HepG2 (cell line): ENCODE measurements around the gene EFEMP2. TPM values are rescaled to one million over a fixed set of nuclear protein-coding genes. Genes with fewer than 3 reads are reported as not detected.

ENCODE experiments used
- ARID2 ChIP-seq: sonication (generic); formaldehyde crosslinking; IDR thresholded peaks from 2 replicates; pipeline ENCODE4 v1.8.1; 2022; ENCODE audit warnings: mild to moderate bottlenecking, missing genetic modification reagents, borderline replicate concordance
- HDAC6 ChIP-seq: fragments of 200-600 bp; sonication (generic); IDR thresholded peaks from 2 replicates; pipeline ENCODE4 v1.7.0; 2017; ENCODE audit warnings: mild to moderate bottlenecking, antibody characterized with exemption, low read length, low read depth
- HNRNPLL ChIP-seq: fragments of 200-400 bp; formaldehyde crosslinking; IDR thresholded peaks from 2 replicates; pipeline ENCODE4 v1.6.1; 2017; ENCODE audit warnings: mild to moderate bottlenecking, low read depth, low read length; ENCODE audit not compliant: poor library complexity, severe bottlenecking
- POLR2G ChIP-seq: fragments of 200-400 bp; formaldehyde crosslinking; IDR thresholded peaks from 2 replicates; pipeline ENCODE4 v1.6.1; 2018; ENCODE audit warnings: mild to moderate bottlenecking, low read depth, low read length, moderate library complexity
- RARA ChIP-seq: IDR thresholded peaks from 2 replicates; pipeline ENCODE4 v1.6.1; 2016; ENCODE audit warnings: missing genetic modification reagents, missing compliant biosample characterization
- RERE ChIP-seq: IDR thresholded peaks from 2 replicates; pipeline ENCODE4 v1.6.1; 2016; ENCODE audit warnings: low read depth, missing genetic modification reagents, missing compliant biosample characterization
- REXO4 ChIP-seq: sonication (generic); formaldehyde crosslinking; IDR thresholded peaks from 2 replicates; pipeline ENCODE4 v1.8.0; 2022; ENCODE audit warnings: missing genetic modification reagents, mild to moderate bottlenecking, borderline replicate concordance
- SETDB1 ChIP-seq: sonication (generic); formaldehyde crosslinking; IDR thresholded peaks from 2 replicates; pipeline ENCODE4 v1.5.1; 2020; ENCODE audit warnings: missing genetic modification reagents, mild to moderate bottlenecking, borderline replicate concordance
- SOX6 ChIP-seq, 2 experiments: fragments of 450-650 bp in 1 of 2; sonication (generic) in 1 of 2; formaldehyde crosslinking in 1 of 2; IDR thresholded peaks; 2 replicates each; pipeline versions ENCODE4 v1.4.0 to v1.6.1; 2017 to 2020; ENCODE audit warnings: antibody characterized with exemption in 1 of 2, mild to moderate bottlenecking in 1 of 2, missing genetic modification reagents in 1 of 2
- TAF15 ChIP-seq: fragments of 200-400 bp; formaldehyde crosslinking; IDR thresholded peaks from one replicate; pipeline ENCODE4 v1.6.1; 2018; ENCODE audit warnings: mild to moderate bottlenecking, low read depth, low read length; ENCODE audit not compliant: poor library complexity, severe bottlenecking
- TFDP1 ChIP-seq: IDR thresholded peaks from 2 replicates; pipeline ENCODE4 v1.6.1; 2016; ENCODE audit warnings: missing compliant biosample characterization, missing genetic modification reagents, borderline replicate concordance
- ZBTB46 ChIP-seq: sonication (generic); formaldehyde crosslinking; IDR thresholded peaks from 2 replicates; pipeline ENCODE4 v1.4.0; 2020; ENCODE audit warnings: mild to moderate bottlenecking, missing genetic modification reagents, borderline replicate concordance
- ZNF619 ChIP-seq: sonication (generic); formaldehyde crosslinking; IDR thresholded peaks from 2 replicates; pipeline ENCODE4 v1.4.0; 2020; ENCODE audit warnings: mild to moderate bottlenecking, missing genetic modification reagents
- ZNF746 ChIP-seq: sonication (generic); formaldehyde crosslinking; IDR thresholded peaks from 2 replicates; pipeline ENCODE4 v1.8.0; 2022; ENCODE audit warnings: mild to moderate bottlenecking, missing genetic modification reagents
- ZNF790 ChIP-seq: sonication (generic); formaldehyde crosslinking; IDR thresholded peaks from 2 replicates; pipeline ENCODE4 v1.8.0; 2022; ENCODE audit warnings: missing genetic modification reagents, mild to moderate bottlenecking, borderline replicate concordance
- ZSCAN22 ChIP-seq: sonication (generic); formaldehyde crosslinking; IDR thresholded peaks from 2 replicates; pipeline ENCODE4 v1.4.0; 2020; ENCODE audit warnings: mild to moderate bottlenecking, missing genetic modification reagents
- polyA plus RNA-seq, 8 experiments: library from polyadenylated mRNA; depleted of rRNA in 3 of 8; stranded (reverse) in 7 of 8; unstranded in 1 of 8; fragments of >200 nt; fragmentation: Illumina TruSeq in 4 of 8; extraction: Trizol in 4 of 8; gene quantifications; 2 replicates each; pipeline versions ENCODE4 v1.2.1 to v1.2.3, GENCODE V29; 2011 to 2016; ENCODE audit warnings: low read depth in 4 of 8, missing spikeins in 1 of 8, mixed read lengths in 1 of 8; ENCODE audit not compliant: insufficient read depth in 1 of 8
- total RNA-seq, 5 experiments: library from RNA; depleted of rRNA; stranded (reverse); fragments of >200 nt; fragmentation: Illumina TruSeq; extraction: Trizol; gene quantifications; 2 replicates each; pipeline ENCODE4 v1.2.3, GENCODE V29; 2016; ENCODE audit warnings: low read depth in 1 of 5
- TF ChIP-seq, protein P1 (sequence below): IDR thresholded peaks from 2 replicates; pipeline ENCODE4 v1.6.1; 2012; ENCODE audit warnings: low read depth, low read length, improper control_type of control experiment

The EFEMP2 gene
- total and polyA plus RNA-seq, 2 of the 13 experiments (the other 11 are each of a cell fraction or from before 2014, with no cell fraction given): 7.4 to 29.7 TPM

DNA sequence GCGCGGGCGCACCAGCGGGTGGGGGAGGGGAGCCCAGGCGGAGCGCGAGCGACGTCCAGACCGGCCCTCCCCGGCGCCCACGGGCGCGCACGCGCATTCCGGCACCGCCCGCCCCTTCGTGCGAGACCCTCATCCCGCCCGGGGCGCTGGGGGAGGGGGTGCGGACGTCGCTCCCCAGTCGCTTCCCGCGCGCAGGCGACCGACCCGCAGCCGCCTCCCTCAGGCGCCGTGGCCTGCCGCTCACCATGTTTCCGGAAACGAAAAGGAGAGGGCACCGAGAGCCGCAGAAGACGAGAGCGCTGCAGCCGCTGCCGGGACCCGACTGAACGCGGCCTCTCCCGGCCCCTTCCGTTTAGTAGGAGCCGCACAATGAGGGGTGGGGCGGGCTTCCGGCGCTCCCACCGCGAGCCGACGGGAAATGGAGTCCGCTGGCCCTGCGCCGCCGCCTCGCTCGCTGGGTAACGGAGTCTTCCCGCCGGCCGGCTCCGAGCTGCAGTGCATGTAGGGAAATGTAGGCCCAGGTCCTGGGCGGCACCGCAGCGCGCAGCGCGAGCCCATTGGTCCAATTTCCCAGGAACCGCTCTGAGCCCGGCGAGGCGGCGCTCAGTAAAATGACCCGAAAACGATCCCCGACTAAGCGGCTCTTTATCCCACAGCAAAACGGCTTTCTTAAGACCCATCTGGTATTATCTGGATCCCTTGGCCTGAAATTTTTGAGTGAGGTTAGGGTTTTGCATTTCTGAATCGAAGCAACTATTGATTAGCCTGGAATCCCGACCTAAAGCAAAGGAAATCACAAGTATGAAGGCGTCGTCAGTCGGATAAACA lies 14.5 kb downstream of the EFEMP2 start, which contains the start of gene CFL1 (continued):
- TF ChIP-seq POLR2G (peak; percentile 100), ZNF619 (no peak), HNRNPLL (peak; percentile 61), TFDP1 (peak; percentile 89), HDAC6 (no peak), SOX6 (IDR thresholded peaks at IDR 0.05) (no peak), SOX6 (CRISPR knock-in tag; IDR thresholded peaks at IDR 0.05) (peak; percentile 89), REXO4 (CRISPR knock-in tag) (no peak), SETDB1 (CRISPR knock-in tag) (no peak), RERE (0 out of 2 replicates have a peak, but pooled peaks have one; percentile 30), ZBTB46 (no peak), ZSCAN22 (CRISPR knock-in tag) (no peak), RARA (peak; percentile 31; the same call in 1 of the 2 replicates), ZNF746 (CRISPR knock-in tag) (0 out of 2 replicates have a peak, but pooled peaks have one; percentile 67), TAF15 (peak; percentile 84), ARID2 (CRISPR knock-in tag) (peak; percentile 78; the same call in 1 of the 2 replicates), ZNF790 (CRISPR knock-in tag) (no peak)
- TF ChIP-seq, protein P1, sequence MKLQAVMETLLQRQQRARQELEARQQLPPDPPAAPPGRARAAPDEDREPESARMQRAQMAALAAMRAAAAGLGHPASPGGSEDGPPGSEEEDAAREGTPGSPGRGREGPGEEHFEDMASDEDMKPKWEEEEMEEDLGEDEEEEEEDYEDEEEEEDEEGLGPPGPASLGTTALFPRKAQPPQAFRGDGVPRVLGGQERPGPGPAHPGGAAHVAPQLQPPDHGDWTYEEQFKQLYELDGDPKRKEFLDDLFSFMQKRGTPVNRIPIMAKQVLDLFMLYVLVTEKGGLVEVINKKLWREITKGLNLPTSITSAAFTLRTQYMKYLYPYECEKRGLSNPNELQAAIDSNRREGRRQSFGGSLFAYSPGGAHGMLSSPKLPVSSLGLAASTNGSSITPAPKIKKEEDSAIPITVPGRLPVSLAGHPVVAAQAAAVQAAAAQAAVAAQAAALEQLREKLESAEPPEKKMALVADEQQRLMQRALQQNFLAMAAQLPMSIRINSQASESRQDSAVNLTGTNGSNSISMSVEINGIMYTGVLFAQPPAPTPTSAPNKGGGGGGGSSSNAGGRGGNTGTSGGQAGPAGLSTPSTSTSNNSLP: no peak
